T-cell (primary cell): Measurements from ENCODE around the gene ARL14EPL. TPM values are rescaled to one million over a fixed set of nuclear protein-coding genes. Genes with fewer than 3 reads are reported as not detected.
"Not testable (repeated sequence)": the region's sequence is repeated elsewhere in the genome, so short reads cannot be mapped to it uniquely, and the experiment has no call there.

Experiments used
- ATAC-seq, 4 experiments: fragments of 200-7000 bp in 3 of 4; fragments of 150-1000 bp in 1 of 4; cut with Tn5 transposase; replicated peaks in 1 of 4; 1 replicate in 3 of 4; 2 replicates in 1 of 4; pipeline ENCODE4 v1.10.0; 2021; ENCODE audit warnings: moderate library complexity in 3 of 4, mild to moderate bottlenecking in 2 of 4, moderate number of reproducible peaks in 1 of 4
- CTCF ChIA-PET, 2 donors: fragments of 300-600 bp; sonication (Branson Sonifier 250); formaldehyde crosslinking; loops; one replicate each; lab custom pipeline; 2022; ENCODE audit warnings: antibody characterized with exemption in 2 of 2; lab: Charles Lee
- POLR2A ChIA-PET, 2 donors: fragments of 300-600 bp; sonication (Branson Sonifier 250); formaldehyde crosslinking; loops; one replicate each; lab custom pipeline; 2022; ENCODE audit warnings: antibody characterized with exemption in 2 of 2; lab: Charles Lee
- DNase-seq, 35 experiments: peaks; one replicate each; pipeline versions ENCODE4 v3.0.0 to v3.0.0-alpha.2; 2013 to 2023
- H3K27ac ChIP-seq: one replicate; pipeline ENCODE4 v1.5.1; 2013; ENCODE audit warnings: low read length
- H3K27me3 ChIP-seq, 2 experiments: replicated peaks in 1 of 2; 1 replicate in 1 of 2; 2 replicates in 1 of 2; pipeline versions ENCODE4 v1.6.1 to v1.7.0; 2013; ENCODE audit warnings: low read length in 1 of 2, mixed read lengths in 1 of 2; ENCODE audit not compliant: control insufficient read depth in 2 of 2, insufficient read depth in 2 of 2; ENCODE audit errors: extremely low read depth in 1 of 2
- H3K36me3 ChIP-seq, 2 donors: 1 replicate in 1 of 2; 2 replicates in 1 of 2; pipeline versions ENCODE4 v1.6.1 to v1.7.0; 2013; ENCODE audit warnings: low read length in 1 of 2; ENCODE audit not compliant: control insufficient read depth in 2 of 2, insufficient read depth in 1 of 2; ENCODE audit errors: extremely low read depth in 1 of 2
- H3K4me1 ChIP-seq, 2 experiments: 1 replicate in 1 of 2; 2 replicates in 1 of 2; pipeline versions ENCODE4 v1.6.1 to v1.7.0; 2013; ENCODE audit warnings: low read length in 2 of 2, mixed read lengths in 1 of 2; ENCODE audit not compliant: insufficient read depth in 2 of 2, control insufficient read depth in 1 of 2; ENCODE audit errors: extremely low read depth in 1 of 2
- H3K4me3 ChIP-seq, 2 donors: 1 replicate in 1 of 2; 2 replicates in 1 of 2; pipeline versions ENCODE4 v1.5.1 to v1.7.0; 2013; ENCODE audit warnings: mild to moderate bottlenecking in 2 of 2, low read length in 1 of 2, moderate library complexity in 1 of 2; ENCODE audit not compliant: control insufficient read depth in 1 of 2; ENCODE audit errors: extremely low read depth in 1 of 2
- H3K9me3 ChIP-seq: 2 replicates; pipeline ENCODE4 v1.7.0; 2013
- H3K27ac Mint-ChIP-seq, 2 donors: one replicate each; pipeline ENCODE4 v1.8.0; 2020 to 2021; ENCODE audit warnings: mild to moderate bottlenecking in 2 of 2, mixed read lengths in 2 of 2
- H3K27me3 Mint-ChIP-seq, 2 donors: one replicate each; pipeline ENCODE4 v1.8.0; 2021 to 2022; ENCODE audit warnings: mixed read lengths in 2 of 2
- H3K36me3 Mint-ChIP-seq: one replicate; pipeline ENCODE4 v1.8.0; 2021; ENCODE audit warnings: mixed read lengths
- H3K4me1 Mint-ChIP-seq, 3 donors: one replicate each; pipeline ENCODE4 v1.8.0; 2020 to 2022; ENCODE audit warnings: mixed read lengths in 3 of 3, mild to moderate bottlenecking in 1 of 3
- H3K4me3 Mint-ChIP-seq, 3 donors: one replicate each; pipeline ENCODE4 v1.8.0; 2020 to 2022; ENCODE audit warnings: mild to moderate bottlenecking in 3 of 3, mixed read lengths in 3 of 3, moderate library complexity in 3 of 3
- H3K9me3 Mint-ChIP-seq, 3 donors: one replicate each; pipeline ENCODE4 v1.8.0; 2020 to 2022; ENCODE audit warnings: mixed read lengths in 3 of 3
- WGBS: methylation state at CpG from one replicate; pipeline ENCODE4 v1.1.5; 2013; ENCODE audit warnings: missing lambda C conversion rate; ENCODE audit not compliant: insufficient coverage; 5-methylcytosine and 5-hydroxymethylcytosine counted together
- total RNA-seq, 35 experiments: library from RNA in 6 of 35; stranded (reverse) in 6 of 35; fragments of 120-200 nt in 1 of 35; gene quantifications; one replicate each; pipeline versions ENCODE4 v1.2.1 to v1.2.4 and lab custom pipeline; 2013 to 2026

The ARL14EPL gene
- total RNA-seq, 5 donors from 2014 or later (not counting 1 experiment from before 2014, with no cell fraction given): not detected

DNA sequence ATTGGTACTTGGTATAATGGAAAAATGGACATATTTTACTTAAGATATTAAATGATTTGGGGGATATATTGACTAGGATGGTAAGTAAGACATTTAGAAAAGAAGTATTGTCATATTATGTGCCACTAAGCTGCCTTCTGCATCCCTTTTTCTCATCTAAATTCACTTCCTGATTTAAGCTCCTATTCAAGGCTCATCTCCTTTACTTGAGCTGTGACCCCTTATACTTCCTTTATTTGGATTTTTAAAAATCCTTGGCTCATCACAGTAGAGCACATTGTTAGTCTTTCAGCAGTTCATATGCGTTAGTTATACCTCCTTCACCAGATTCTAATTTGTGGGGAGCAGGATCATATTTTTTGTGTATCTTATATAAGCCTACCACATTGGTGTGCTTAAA is 59.1 kb downstream of the ARL14EPL start:
- Mint-ChIP-seq H3K4me1 (peaks cover 25 to 26% (median 25%) of the 10 kb centered on the region in 3 donors), H3K4me3 (no peak overlapping the region), H3K27ac (no peak overlapping the region), H3K9me3 (no peaks in the 10 kb centered on the region), H3K36me3 (peaks cover 58% of the 10 kb centered on the region), H3K27me3 (no peaks in the 10 kb centered on the region)
- CTCF ChIA-PET: interaction anchor here in 1 of 2 donors (0.6 kb wide), 2 partner anchors 14 to 279 kb away, joined by 3 to 7 read pairs; no protein-coding TSS in a partner anchor
- Histone ChIP-seq H3K9me3 (no peaks in the 10 kb centered on the region), H3K36me3 (peaks cover 0 to 45% of the 10 kb centered on the region in 2 donors), H3K27ac (no peak overlapping the region), H3K27me3 (no peaks in the 10 kb centered on the region), H3K4me1 (no peaks in the 10 kb centered on the region), H3K4me3 (no peak overlapping the region)
- ATAC-seq (no peak), DNase-seq (no peak)
- POLR2A ChIA-PET: no interaction called here
- no CpG with 5 or more reads among the region's 1 CpG for WGBS

DNA sequence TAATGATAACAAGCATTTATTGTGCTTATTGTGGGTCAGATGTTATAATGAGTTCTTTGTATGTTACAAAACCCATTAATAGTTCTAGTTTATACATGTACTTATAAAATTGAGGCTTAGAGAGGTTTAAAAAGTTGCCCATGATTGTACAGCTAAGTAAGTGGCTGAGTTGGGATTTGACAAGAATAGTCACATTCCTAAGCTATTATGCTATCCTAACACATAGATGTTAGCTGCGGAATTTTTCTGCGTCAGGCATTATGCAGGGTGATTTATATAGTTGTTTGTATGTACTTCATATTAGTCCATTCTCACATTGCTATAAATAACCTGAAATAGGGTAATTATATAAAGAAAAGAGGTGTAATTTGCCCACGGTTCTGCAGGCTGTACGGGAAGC is 65.0 kb downstream of the ARL14EPL start:
- ChIA-PET POLR2A (no interaction called here), CTCF (no interaction called here)
- Histone ChIP-seq H3K27ac (no peak overlapping the region), H3K27me3 (no peaks in the 10 kb centered on the region), H3K4me3 (no peak overlapping the region), H3K4me1 (no peaks in the 10 kb centered on the region), H3K36me3 (peaks cover 0 to 29% of the 10 kb centered on the region in 2 donors), H3K9me3 (no peaks in the 10 kb centered on the region)
- peaks cover 0 to 12% (median 3%) of the 10 kb centered on the region in 3 donors for H3K4me1 Mint-ChIP-seq
- peaks cover 78% of the 10 kb centered on the region for H3K36me3 Mint-ChIP-seq
- 100% methylated on average over 2 of the region's 4 CpGs for WGBS
- H3K9me3 Mint-ChIP-seq: no peaks in the 10 kb centered on the region
- DNase-seq: no peak
- H3K27me3 Mint-ChIP-seq: no peaks in the 10 kb centered on the region
- no peak for ATAC-seq
- H3K4me3 Mint-ChIP-seq: no peak overlapping the region
- H3K27ac Mint-ChIP-seq: no peak overlapping the region

DNA sequence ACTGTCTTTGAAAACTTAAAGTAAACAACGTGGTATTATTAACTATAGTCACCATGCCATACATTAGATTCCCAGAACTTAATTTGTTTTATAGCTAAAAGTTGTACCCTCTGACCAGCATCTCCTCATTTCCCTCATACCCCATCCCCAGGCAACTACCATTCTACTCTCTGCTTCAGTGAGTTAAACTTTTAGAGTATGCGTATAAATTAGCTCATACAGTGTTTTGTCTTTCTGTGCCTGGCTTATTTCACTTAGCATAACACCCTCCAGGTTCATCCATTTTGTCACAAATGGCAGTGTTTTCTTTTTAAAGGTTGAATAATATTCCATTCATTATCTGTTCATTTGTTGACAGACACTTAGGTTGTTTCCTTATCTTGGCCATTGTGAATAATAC is 66.7 kb downstream of the ARL14EPL start:
- no CpG with 5 or more reads among the region's 2 CpGs for WGBS
- no peak for DNase-seq
- Mint-ChIP-seq H3K9me3 (no peaks in the 10 kb centered on the region), H3K27me3 (no peaks in the 10 kb centered on the region), H3K4me3 (no peak overlapping the region), H3K4me1 (peaks cover 7 to 14% (median 12%) of the 10 kb centered on the region in 3 donors), H3K36me3 (peaks cover 79% of the 10 kb centered on the region), H3K27ac (no peak overlapping the region)
- Histone ChIP-seq H3K4me1 (no peaks in the 10 kb centered on the region), H3K27me3 (no peaks in the 10 kb centered on the region), H3K9me3 (no peaks in the 10 kb centered on the region), H3K27ac (no peak overlapping the region), H3K4me3 (no peak overlapping the region), H3K36me3 (peaks cover 0 to 13% of the 10 kb centered on the region in 2 donors)
- ChIA-PET CTCF (no interaction called here), POLR2A (no interaction called here)
- no peak for ATAC-seq

DNA sequence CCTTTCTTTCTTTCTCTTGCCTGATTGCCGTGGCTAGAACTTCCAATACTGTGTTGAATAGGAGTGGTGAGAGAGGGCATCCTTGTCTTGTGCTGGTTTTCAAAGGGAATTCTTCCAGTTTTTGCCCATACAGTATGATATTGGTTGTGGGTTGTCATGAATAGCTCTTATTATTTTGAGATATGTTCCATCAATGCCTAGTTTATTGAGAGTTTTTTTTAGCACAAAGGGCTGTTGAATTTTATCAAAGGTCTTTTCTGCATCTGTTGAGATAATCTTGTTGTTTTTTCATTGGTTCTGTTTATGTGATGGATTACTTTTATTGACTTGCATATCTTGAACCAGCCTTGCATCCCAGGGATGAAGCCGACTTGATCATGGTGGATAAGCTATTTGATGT is 72.7 kb downstream of the ARL14EPL start:
- ATAC-seq, H3K27me3 ChIP-seq, DNase-seq, H3K4me3 ChIP-seq, H3K36me3 ChIP-seq, H3K4me3 Mint-ChIP-seq, H3K27ac ChIP-seq, H3K9me3 ChIP-seq, H3K27me3 Mint-ChIP-seq, H3K4me1 ChIP-seq, H3K27ac Mint-ChIP-seq, H3K9me3 Mint-ChIP-seq, POLR2A ChIA-PET, CTCF ChIA-PET: not testable (repeated sequence)
- peaks cover 35 to 38% (median 36%) of the 10 kb centered on the region in 3 donors for H3K4me1 Mint-ChIP-seq
- 100% methylated on average over 1 of the region's 2 CpGs for WGBS
- H3K36me3 Mint-ChIP-seq: peaks cover 83% of the 10 kb centered on the region

Other genes with a start within 250 kb of the ARL14EPL start
- gene CDO1, start 215.8 kb upstream of the ARL14EPL start, total RNA-seq: under 1 TPM in 2 of 5 donors, not detected in 3; 0.23 to 0.82 TPM
- gene ATG12, start 190.9 kb upstream of the ARL14EPL start, total RNA-seq: 10 to 100 TPM; 55.2 to 61.4 (median 58.9) TPM
- gene AP3S1, start 190.5 kb upstream of the ARL14EPL start, total RNA-seq: 10 to 100 TPM; 36.4 to 44.2 (median 39.2) TPM
- gene LVRN, start 70.0 kb upstream of the ARL14EPL start, total RNA-seq: under 1 TPM in 2 of 5 donors, not detected in 3; 0.12 to 0.28 TPM
- gene COMMD10, start 52.6 kb downstream of the ARL14EPL start, total RNA-seq: 10 to 100 TPM; 25.7 to 36.9 (median 26.1) TPM